DLD1 (cell line): ENCODE measurements around the gene LRP1B.

Experiments
- in situ Hi-C: cut with HindIII; loops from 2 replicates; pipeline ENCODE4 v1.10.0; 2017; ENCODE audit warnings: low sequenced_read_pairs

The LRP1B gene

DNA sequence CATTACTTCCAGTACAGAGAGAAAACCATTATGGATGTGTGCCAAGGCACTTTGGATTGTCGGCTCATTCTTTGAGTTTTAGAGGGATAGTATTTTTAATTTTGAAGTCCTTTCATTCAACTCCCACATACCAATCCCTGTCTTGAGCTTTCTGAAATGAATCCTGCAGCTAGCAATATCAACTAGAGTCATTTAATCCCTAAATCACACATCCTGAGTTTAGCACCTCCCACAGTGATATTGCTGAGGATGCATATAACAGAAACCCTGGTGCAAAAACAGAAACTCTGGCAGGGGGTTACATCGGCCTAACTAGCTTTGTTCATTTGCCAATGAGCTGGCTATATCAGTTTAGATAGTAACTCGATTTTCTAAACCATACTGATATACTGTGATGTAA, 427.3 kb downstream of the LRP1B start:
- in situ Hi-C loops, result no loop called here

DNA sequence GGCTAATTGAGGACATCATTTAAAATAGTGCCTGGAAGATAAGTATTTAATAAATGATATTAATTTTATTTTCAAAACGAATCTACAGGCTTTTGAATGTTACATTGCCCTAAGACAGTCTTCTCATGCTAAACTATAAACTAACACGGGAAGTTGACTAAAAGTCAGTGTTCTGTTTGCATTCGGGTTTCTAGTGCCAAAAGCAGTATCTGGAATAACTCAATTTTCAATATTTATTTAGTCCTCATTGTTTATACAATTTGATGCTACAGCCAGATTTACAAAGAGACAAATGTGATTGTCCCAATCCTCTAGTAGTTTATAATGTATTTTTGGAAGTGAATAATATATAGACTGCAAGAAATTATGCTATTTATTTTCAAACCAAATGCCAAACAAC, 429.2 kb downstream of the LRP1B start:
- in situ Hi-C loops, result no loop called here

DNA sequence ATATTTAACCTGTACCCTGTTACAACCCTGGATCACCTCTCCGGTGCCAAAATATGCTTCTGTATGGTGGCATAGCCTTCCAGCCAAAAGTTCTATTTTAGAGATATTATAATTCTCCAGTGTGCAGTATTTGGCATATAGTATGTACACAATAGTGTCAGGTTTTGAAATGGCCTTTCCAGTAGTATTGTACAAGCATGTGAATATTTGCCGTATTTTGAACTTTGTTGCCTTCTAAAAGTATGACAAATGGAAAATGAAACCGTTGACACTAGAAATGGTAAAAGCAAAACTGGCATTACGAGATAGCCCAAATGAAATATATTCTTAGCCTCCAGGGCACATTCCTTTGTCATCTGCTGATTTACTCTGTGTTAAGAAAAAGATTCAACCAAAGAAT, 431.2 kb downstream of the LRP1B start:
- in situ Hi-C loops, result no loop called here

DNA sequence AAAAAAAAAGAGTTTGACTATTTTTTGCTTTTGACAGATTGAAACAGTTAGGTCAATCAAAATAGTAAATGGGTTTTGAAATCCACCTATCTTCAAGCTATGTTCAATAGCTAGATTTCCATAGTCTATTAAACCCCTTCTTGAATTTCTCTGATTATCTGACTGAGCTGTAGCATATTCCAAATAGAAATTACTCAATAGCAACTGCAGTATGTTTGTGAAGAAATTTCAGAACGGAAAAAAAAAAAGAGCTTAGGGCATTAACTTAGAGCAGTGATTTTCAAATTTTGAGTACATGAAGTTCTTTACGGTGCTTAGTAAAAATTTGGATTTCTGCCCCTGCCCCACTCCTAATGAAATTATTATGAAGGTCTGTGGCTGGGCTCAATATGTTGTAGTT, 432.3 kb downstream of the LRP1B start:
- in situ Hi-C loops, result no loop called here

DNA sequence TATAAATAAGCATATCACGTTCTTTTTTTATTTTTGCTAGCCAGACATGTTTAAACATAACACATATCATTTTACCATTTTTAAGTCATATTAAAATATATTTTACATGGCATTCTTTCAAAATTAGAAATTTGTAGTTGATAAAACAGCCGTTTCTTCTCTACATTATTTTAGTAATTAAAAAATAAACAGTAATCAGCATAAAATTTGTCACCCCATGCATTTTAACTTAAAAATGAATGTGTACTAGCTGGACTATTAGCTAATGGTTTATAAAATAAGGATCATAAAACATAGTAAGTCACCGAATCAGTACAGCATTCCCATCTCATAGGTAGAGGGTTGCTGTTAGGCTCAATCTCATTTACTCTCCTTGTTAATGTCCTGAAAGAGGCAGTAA, 433.8 kb downstream of the LRP1B start:
- in situ Hi-C loops, result no loop called here

DNA sequence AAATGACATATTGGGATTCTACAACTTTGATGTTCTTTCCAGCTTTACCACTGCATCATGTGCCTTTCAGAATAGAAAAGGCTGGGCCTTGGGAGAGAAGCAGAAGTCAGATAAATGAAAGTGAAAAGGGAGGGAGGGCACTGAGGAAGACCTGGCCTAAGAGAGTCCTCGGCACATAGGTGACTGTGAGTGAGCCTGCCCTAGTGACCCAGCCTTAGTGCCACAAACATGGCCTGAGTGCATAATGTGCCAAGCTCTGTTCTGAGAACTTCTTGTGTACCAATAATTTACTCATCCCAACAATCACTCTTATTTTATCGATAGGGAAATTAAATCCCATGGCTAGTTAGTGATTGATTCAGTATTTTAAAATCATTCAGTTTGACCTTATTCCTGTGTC, 436.6 kb downstream of the LRP1B start:
- in situ Hi-C loops, result no loop called here

DNA sequence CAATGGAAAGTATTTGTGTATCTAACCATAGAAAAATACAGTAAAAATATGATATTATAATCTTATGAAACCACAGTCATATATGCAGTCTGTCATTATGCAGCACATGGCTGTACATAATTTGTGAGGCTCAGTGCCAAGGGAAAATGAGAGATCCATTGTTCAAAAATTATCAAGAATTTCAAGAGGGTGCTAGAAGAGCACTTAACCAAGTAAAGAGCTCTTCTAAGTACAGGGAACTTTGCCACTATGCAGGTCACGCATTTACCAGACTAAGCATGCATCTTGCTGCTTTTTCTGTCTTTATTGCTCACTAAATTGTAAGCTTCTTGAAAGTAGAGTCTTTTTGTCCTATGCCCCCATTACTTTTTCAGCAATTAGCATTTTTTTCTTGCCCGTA, 438.0 kb downstream of the LRP1B start:
- in situ Hi-C loops, result no loop called here

DNA sequence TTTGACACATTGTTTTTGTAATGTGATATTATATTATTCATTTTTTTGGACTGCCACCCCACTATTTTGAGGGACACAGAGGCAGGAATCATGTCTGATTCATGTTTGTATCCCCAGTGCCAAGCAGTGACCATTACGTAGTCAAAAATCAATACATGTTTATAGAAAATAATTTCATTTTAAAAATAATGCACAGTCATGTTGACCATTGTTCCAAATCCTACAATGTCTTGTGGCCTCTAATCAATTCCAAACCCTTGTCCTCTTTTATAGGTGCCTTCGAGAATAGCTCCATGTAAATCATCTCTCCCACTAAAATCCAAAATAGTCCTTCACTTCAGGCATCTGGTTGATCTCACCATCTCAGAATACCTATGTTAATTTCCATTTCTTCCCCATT, 454.7 kb downstream of the LRP1B start:
- in situ Hi-C loops, result no loop called here

DNA sequence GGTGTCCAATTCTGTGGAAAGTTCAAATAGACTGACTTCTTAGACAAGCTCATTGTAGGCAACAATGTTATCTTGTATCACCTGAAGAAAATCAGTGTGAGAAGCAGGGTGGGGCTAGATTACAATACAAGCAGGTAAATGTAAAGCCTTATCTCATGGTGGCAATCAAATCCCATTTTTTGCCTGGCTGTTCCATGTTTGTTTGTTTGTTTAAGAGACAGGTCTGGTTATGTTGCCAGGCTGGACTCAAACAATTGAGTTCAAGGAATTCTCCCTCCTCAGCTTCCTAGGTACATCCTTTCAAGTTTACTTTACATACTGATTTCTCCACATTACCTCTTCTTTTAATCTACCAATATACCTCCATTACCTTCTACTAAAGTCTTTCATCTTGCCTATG, 464.6 kb downstream of the LRP1B start:
- in situ Hi-C loops, result no loop called here

DNA sequence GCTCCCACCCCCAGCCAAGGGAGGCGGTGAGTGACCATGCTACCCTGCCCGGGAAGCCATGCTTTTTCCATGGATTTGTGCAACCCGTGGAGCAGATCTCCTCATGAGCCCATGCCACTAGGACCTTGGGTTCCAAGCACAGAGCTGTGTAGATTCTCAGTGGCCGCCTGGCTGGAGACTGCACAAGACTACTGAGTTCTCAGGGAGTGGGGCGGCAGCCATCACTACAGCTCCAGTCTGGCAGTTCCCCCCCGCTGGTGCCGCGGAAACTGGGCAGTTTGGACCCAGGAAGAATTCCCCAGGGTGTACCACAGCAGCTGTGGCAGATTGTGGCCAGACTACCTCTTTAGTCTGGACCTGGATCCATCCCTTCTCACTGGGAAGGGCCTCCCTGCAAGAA, 470.6 kb downstream of the LRP1B start:
- in situ Hi-C loops, result no loop called here

DNA sequence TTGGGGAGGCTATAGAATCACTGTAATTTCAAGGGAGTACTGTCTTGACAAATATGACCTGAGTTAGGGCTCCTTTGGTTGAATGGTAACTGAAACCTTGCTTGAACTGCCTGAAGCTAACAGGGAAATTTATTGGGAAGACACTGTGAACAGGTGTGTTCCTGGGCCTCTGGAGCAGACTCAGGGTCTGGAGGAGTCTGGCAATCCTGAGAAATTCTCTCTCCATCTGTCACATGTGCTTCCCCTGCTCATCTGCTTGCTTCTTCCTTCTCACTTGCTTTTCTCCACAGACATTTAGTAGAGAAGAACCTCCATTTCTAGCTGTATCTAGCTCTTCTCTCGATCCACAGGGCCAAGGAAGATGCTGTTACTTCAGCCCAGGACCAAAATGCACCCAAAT, 476.5 kb downstream of the LRP1B start:
- in situ Hi-C loops, result no loop called here

DNA sequence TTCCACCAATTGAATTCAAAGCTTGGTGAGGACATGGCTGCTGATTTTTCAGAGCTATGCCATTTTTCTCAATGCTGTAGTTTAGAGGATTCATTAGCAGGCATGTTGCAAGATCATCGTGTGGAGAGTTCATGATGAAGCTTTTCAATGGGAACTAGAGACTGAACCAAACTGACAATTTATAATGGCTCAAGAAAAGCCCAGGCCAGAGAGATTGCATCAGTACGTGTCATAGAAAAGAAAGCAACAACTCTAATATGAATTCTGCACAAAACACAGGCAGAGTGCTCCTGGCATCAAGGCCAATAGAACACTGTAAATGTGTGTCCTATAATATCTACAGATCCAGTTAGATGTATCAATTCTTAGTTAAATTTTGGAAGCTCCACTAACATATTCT, 477.6 kb downstream of the LRP1B start:
- in situ Hi-C loops, result no loop called here

DNA sequence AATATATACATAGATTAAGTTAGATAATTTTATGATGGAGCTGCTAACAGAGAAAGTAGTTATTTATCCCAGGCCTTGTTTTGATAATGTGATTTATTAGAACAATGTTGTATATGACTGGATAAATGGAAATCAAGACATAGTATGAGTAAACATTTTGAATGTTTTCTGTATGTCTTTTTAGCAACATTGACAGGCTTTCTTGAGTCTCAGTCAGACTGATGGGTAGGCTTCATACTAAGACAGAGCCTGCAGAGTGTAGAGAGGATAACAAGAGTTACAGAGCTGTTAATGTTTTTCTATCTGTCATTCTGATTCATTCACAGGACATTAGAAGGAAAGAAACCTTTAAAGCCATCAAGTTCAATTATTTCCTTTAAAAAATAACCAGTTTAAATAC, 478.5 kb downstream of the LRP1B start:
- in situ Hi-C loops, result no loop called here

DNA sequence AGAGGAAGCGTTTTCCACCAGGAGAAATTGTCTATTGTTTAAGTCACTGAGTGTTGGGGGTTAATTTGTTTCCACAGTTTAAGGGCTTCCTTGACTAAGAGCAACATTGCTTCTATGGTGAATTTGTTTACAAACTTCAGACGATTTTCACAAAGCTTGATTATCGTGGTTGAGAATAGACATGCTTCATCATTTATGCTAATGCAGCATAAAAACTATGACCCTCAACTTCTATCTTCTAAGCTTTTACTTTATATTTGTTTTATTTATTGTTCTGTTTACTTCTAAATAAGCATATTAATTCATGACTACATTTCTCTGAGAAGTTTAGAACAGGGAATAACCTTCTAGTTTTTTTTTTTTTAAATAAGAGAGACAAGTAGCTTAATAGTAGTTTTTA, 483.5 kb downstream of the LRP1B start:
- in situ Hi-C loops, result no loop called here

DNA sequence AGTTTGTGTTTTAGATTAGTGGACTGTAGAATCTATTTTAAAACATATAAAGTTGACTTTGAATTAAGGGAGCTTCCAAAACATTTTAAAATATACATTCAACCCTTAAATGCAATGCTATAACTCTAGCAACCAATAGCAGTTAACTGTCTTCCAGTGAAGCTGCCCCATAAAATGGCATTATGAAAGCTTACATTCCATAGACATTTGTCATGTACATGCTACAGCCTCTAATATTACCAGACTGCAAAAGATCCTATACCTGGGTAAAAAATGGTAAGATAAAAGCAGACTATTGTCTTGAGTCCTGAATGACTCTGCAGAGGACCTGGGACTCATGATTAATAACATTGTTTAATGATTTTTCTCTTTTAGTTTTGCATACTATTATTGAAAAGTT, 489.4 kb downstream of the LRP1B start:
- in situ Hi-C loops, result no loop called here

DNA sequence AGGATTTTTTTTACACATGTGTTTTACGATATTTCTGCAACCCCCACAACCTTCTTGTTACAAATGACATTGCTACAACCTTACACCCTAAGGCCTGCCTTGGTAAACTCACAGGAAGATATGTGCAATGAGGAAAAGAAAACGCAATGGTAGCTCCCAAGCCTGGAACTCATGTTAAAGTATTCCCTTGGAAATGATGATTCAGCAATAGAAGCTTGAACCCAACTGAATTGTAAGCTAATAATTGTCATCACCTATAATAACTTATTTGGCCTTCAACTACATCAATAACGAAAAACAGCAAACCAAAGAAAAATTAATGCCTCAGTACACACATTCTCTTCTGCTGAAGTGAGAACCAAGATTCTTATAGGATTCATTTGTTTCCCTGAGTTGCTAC, 491.0 kb downstream of the LRP1B start:
- in situ Hi-C loops, result no loop called here

DNA sequence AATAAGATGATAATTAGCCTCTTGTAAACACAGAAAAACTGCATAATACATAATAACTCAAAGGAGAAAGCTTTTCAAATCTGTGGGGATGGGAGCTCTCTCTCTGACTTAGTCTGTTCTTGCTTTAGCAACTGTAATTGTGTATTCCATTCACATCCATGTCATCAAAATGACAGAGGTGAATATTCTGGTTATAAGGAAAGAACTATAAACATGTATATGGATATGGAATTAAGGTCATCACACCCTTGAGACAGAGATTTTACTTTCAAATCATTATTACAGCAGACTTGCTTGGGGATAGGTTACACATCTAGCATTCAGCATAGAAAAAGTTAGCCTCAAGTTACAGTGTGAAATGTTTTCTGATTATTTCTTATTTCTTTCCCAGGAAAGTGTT, 497.7 kb downstream of the LRP1B start:
- in situ Hi-C loops, result no loop called here

DNA sequence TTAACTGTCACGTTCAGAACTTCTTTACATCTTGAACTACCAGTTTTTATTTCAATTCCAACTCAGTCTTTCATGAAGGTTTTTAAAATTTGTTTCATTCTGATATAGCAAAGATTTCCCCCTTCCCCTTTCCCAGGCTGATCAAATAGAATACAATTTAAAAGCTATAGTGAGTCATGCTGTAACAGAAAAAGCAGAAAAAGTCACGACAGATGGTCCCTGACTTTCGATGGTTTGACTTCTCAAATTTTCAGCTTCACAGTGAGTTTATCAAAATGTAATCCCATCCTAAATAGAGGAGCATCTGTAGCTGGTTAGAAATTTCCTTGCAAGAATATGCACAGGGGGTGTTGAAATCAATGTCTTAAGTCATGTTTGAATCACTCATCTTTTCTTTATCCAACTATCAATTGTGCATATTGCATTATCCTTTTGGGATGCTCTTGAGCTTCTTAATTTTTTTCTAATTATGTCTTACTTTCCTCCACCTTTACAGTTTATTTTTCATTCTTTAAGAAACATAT, 500.3 kb downstream of the LRP1B start:
- in situ Hi-C loops, result no loop called here

DNA sequence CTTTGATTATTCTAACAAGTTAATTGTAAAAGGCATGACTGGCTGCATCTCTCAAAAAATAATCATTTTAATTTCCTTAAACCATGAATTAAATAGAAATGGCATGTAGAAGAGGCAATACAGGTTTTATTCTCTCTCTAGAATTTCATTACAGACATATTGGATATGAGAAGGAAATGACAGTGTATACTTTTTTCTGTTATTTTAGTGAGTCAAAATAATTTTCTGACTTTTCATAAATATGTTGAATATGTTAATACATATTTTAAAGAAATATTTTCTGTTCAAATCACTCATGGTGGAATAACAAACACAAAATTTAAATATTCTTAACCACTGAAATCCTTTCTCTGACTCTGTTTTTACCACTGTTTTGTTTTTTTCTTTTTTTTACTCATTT, 510.4 kb downstream of the LRP1B start:
- in situ Hi-C loops, result no loop called here

DNA sequence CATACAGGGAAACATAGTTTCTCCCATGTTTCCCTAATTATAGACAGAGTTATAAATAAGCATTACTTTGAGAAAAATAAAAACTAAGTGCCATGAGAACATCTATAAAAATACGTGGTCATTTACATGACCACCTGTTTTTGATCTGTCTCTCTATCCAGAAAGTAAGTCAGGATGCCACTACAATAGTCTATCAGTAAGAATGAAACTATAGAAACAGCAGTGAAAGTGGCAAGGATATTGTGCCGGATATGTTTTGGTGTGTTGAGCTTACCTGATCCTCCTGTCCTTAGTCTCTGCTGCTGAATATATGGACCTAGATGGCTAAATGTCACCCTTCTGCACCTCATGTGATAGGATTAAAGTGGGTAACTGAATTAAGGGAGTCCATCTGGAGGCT, 512.4 kb downstream of the LRP1B start:
- in situ Hi-C loops, result no loop called here

DNA sequence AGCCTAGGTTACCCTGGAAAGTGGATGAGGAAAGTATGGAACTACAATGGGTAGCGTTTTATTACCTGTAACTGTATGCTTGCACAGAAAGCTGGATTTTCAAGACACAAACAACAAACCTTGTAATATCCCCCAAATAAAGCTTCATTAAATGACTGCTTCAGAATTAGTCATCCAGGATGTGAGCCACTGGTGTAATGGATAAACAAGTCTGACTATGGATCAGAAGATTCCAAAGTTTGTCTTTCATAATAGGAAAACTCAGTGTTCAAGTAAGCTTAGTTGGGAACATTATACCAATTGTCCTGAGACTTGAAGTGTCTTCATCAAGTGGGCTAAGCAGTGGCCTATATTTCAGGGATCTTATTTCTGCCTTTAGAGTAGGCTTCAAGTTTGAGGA, 518.8 kb downstream of the LRP1B start:
- in situ Hi-C loops, result no loop called here

DNA sequence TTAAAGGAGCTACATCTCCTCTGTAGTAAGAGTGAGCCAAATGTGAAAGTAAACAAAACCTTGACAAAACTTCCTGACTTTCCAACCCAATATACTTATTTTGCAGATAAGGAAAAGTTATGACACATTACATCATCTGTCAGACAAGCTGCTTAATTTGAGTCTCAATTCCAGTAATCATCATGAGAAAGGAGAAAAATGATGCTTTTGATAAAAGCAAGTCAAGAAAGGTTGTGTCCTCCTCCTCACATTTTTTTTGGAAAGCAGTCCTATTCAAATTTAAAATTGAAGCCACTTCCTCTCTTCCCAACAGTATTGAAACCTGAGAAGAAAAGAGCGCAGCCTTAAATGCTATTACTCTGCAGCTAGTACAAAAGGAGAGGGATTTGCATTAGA, 519.6 kb downstream of the LRP1B start:
- in situ Hi-C loops, result no loop called here

DNA sequence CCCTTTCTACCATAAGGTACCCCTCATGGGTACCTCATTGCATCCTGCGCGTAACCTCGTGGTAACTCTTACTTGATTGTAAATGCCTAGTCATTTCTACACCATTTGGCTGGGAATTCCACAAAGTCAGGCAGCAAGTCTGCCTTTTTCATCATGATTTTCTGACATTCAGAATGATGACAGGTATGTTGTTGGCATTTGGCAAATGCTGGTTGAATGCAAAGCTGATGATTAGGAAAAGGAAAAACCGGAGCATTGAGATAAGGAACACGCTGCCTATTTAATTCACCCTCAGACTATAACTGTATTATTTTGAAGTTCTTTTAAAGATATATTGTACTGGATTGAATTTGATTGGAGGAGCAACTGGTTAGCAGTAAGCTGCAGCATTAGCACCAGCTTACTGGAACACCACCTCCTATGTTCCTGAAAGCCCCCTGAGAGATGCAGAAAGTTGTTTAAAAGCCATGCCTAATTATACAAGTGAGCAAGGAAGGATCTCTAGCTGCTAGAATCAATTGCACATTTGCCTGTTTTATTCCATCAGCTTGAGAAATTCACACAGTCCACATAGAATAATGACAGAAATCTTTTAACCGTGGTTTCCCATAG, 520.1 kb downstream of the LRP1B start:
- in situ Hi-C loops, result no loop called here
